Ishikawa (cell line): ENCODE results near the gene UHRF1.

Source experiments
- MAX ChIP-seq: IDR thresholded peaks from 2 replicates; pipeline ENCODE4 v1.6.1; 2012
- NFIC ChIP-seq: IDR thresholded peaks from 2 replicates; pipeline ENCODE4 v1.6.1; 2012
- TEAD4 ChIP-seq: IDR thresholded peaks from 2 replicates; pipeline ENCODE4 v1.6.1; 2012
- YY1 ChIP-seq: IDR thresholded peaks from 2 replicates; pipeline ENCODE4 v1.6.1; 2012; ENCODE audit warnings: low read depth
- ZBTB7A ChIP-seq: IDR thresholded peaks from 2 replicates; pipeline ENCODE4 v1.6.1; 2012; ENCODE audit warnings: low read depth

DNA sequence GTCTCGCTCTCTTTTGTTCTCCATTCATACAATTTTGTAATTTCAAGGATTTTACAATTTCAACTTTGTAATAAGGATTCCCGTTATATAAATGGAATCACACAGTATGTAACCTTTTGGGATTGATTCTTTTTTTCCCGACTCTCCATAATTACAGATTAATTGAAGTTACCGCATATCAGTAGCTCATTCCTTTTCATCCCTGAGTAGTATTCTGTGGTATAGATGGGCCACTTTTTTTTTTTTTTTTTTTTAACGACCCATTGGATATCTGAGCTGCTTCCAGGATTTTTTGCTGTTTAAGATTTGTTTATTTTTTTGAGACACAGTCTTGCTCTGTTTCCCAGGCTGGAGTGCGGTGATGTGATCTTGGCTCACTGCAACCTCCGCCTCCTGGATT lies 27.8 kb downstream of the UHRF1 start:
- TF ChIP-seq YY1 (no peak), MAX (no peak), NFIC (no peak), ZBTB7A (no peak), TEAD4 (no peak)
